ENCODE results near the gene IMMP2L.

DNA sequence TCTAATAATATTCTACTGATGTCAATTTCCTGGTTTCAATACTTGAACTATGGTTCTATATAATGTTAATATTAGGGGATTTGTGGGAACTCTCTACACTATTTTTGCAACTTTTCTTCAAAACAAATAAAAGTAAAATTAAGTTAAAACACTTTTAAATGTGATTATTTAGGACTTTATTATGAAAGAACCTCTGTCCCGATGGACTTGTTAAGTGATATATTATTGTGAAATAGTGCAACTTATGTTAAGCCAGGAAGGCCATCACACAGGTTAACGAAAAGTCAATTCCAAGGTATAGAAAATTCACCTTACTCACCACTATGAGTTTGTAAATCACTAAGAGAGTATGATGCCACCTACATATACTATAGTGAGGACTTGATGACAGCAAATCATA is 79.2 kb downstream of the IMMP2L start:
- TF ChIP-seq, protein P1, sequence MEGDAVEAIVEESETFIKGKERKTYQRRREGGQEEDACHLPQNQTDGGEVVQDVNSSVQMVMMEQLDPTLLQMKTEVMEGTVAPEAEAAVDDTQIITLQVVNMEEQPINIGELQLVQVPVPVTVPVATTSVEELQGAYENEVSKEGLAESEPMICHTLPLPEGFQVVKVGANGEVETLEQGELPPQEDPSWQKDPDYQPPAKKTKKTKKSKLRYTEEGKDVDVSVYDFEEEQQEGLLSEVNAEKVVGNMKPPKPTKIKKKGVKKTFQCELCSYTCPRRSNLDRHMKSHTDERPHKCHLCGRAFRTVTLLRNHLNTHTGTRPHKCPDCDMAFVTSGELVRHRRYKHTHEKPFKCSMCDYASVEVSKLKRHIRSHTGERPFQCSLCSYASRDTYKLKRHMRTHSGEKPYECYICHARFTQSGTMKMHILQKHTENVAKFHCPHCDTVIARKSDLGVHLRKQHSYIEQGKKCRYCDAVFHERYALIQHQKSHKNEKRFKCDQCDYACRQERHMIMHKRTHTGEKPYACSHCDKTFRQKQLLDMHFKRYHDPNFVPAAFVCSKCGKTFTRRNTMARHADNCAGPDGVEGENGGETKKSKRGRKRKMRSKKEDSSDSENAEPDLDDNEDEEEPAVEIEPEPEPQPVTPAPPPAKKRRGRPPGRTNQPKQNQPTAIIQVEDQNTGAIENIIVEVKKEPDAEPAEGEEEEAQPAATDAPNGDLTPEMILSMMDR (IDR thresholded peaks at IDR 0.05; ENCODE audit: extremely low read depth in 1 of 2, insufficient read depth in 1 of 2, low read depth in 1 of 2, low read length in 2 of 2): no peak
- no peak for TF ChIP-seq GATA2 (IDR thresholded peaks at IDR 0.05; ENCODE audit: insufficient read depth, insufficient read length, low read depth, low read length)
- TF ChIP-seq POLR2A (IDR thresholded peaks at IDR 0.05; ENCODE audit: low read depth, low read length): no peak
- TF ChIP-seq EZH2 (IDR thresholded peaks at IDR 0.05; ENCODE audit: borderline replicate concordance, low read depth, low read length, severe bottlenecking): no peak
- TF ChIP-seq POLR2AphosphoS5 (IDR thresholded peaks at IDR 0.05; ENCODE audit: insufficient read depth, low read depth, low read length): no peak
- TF ChIP-seq FOS (IDR thresholded peaks at IDR 0.05; ENCODE audit: borderline replicate concordance, insufficient read depth, low read length): no peak
- TF ChIP-seq, protein P2, sequence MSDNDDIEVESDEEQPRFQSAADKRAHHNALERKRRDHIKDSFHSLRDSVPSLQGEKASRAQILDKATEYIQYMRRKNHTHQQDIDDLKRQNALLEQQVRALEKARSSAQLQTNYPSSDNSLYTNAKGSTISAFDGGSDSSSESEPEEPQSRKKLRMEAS (IDR thresholded peaks at IDR 0.05; ENCODE audit: insufficient read depth, insufficient read length): no peak
- no peak for TF ChIP-seq JUN (IDR thresholded peaks at IDR 0.05; ENCODE audit: borderline replicate concordance, insufficient read depth, insufficient read length, low read depth)
